Hepatocyte (in vitro differentiated cells): Measurements from ENCODE around the gene RP9. TPM values are rescaled to one million over a fixed set of nuclear protein-coding genes. Genes with fewer than 3 reads are reported as not detected.

Source experiments
- DNase-seq: peaks from one replicate; pipeline ENCODE4 v3.0.0-alpha.2; 2016; ENCODE audit warnings: low spot score
- H2AFZ ChIP-seq: fragments of 200-600 bp; sonication (generic); 2 replicates; pipeline ENCODE4 v1.6.0; 2016; ENCODE audit warnings: antibody characterized with exemption, mild to moderate bottlenecking
- H3K27ac ChIP-seq: fragments of 200-600 bp; sonication (generic); 2 replicates; pipeline ENCODE4 v1.5.1; 2016; ENCODE audit warnings: mild to moderate bottlenecking
- H3K27me3 ChIP-seq: fragments of 200-600 bp; sonication (generic); 2 replicates; pipeline ENCODE4 v1.6.1; 2016
- H3K36me3 ChIP-seq: fragments of 200-600 bp; sonication (generic); replicated peaks from 2 replicates; pipeline ENCODE4 v1.5.1; 2016; ENCODE audit warnings: low read depth; ENCODE audit not compliant: insufficient read depth
- H3K4me1 ChIP-seq: fragments of 200-600 bp; sonication (generic); 2 replicates; pipeline ENCODE4 v1.5.1; 2016; ENCODE audit warnings: mild to moderate bottlenecking, moderate library complexity; ENCODE audit not compliant: insufficient read depth
- H3K4me2 ChIP-seq: fragments of 200-600 bp; sonication (generic); 2 replicates; pipeline ENCODE4 v1.6.0; 2016
- H3K4me3 ChIP-seq: fragments of 200-600 bp; sonication (generic); 2 replicates; pipeline ENCODE4 v1.5.1; 2016; ENCODE audit warnings: mild to moderate bottlenecking
- H3K79me2 ChIP-seq: fragments of 200-600 bp; sonication (generic); 2 replicates; pipeline ENCODE4 v1.6.0; 2017; ENCODE audit warnings: mild to moderate bottlenecking
- H3K9me2 ChIP-seq: fragments of 200-600 bp; sonication (generic); replicated peaks from 2 replicates; pipeline ENCODE4 v1.6.0; 2017; ENCODE audit warnings: mild to moderate bottlenecking; ENCODE audit not compliant: insufficient read depth
- H3K9me3 ChIP-seq: fragments of 200-600 bp; sonication (generic); 2 replicates; pipeline ENCODE4 v1.5.1; 2016; ENCODE audit warnings: low read depth, mild to moderate bottlenecking
- H4K20me1 ChIP-seq: fragments of 200-600 bp; sonication (generic); 2 replicates; pipeline ENCODE4 v1.6.0; 2016; ENCODE audit warnings: mild to moderate bottlenecking; ENCODE audit not compliant: insufficient read depth, poor library complexity, severe bottlenecking
- EZH2 ChIP-seq: fragments of 200-600 bp; sonication (generic); IDR thresholded peaks from 2 replicates; pipeline ENCODE4 v1.6.1; 2016; ENCODE audit warnings: antibody characterized with exemption, mild to moderate bottlenecking, borderline replicate concordance
- EZH2phosphoT487 ChIP-seq: fragments of 200-600 bp; sonication (generic); IDR thresholded peaks from one replicate; pipeline ENCODE4 v1.6.1; 2018; ENCODE audit warnings: antibody characterized with exemption, mild to moderate bottlenecking, low read depth, moderate library complexity; ENCODE audit not compliant: unreplicated experiment, severe bottlenecking
- WGBS: methylation state at CpG from one replicate; pipeline ENCODE4 v1.1.6; 2016; ENCODE audit warnings: low lambda C conversion rate; ENCODE audit errors: missing lambda C conversion rate; 5-methylcytosine and 5-hydroxymethylcytosine counted together
- polyA plus RNA-seq: library from polyadenylated mRNA; unstranded; fragments of >200 nt; fragmentation: Nextera tagmentation; extraction: Ambion mirVana; gene quantifications from 2 replicates; pipeline ENCODE4 v1.2.1, GENCODE V29; 2016
- small RNA-seq: library from RNA; depleted of rRNA; stranded (forward); fragments of <200 nt; gene quantifications from one replicate; pipeline ENCODE3, GENCODE V24; 2014
- total RNA-seq: library from RNA; depleted of rRNA; stranded (reverse); fragments of >200 nt; gene quantifications from 2 replicates; pipeline ENCODE4 v1.2.3, GENCODE V29; 2014
- TF ChIP-seq, protein P1 (sequence below): fragments of 200-600 bp; sonication (generic); IDR thresholded peaks from 2 replicates; pipeline ENCODE4 v1.5.1; 2016; ENCODE audit warnings: antibody characterized with exemption, mild to moderate bottlenecking; ENCODE audit not compliant: poor library complexity

Gene RP9
- total and polyA plus RNA-seq, 2 experiments from 2014 or later: 12.5 to 18.7 TPM

DNA sequence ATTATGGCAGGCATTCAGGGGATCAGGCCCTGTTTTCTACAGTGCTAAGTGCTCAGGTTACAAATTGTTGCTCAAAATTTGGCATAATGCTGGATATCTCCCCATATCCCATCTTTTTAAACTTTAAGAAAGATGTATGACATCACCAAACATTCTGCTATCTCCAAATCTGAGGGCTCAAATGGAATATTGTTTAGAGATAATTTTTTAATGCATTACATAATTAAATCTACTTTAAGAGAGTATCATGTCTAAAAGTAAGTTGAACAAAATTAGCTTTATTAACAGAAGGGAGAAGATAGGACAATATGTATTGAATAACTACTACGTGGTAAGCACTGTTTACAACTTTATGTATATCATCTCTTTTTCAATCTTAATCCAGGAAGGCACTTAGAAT is 60.5 kb downstream of the RP9 start:
- no peaks in the 10 kb centered on the region for H3K4me1 ChIP-seq
- peaks cover 85% of the 10 kb centered on the region for H3K79me2 ChIP-seq
- H3K36me3 ChIP-seq: no peaks in the 10 kb centered on the region
- H3K4me2 ChIP-seq: no peak overlapping the region
- no peaks in the 10 kb centered on the region for H3K9me2 ChIP-seq
- H2AFZ ChIP-seq: no peak overlapping the region
- TF ChIP-seq EZH2phosphoT487: no peak
- TF ChIP-seq EZH2: no peak
- TF ChIP-seq, protein P1, sequence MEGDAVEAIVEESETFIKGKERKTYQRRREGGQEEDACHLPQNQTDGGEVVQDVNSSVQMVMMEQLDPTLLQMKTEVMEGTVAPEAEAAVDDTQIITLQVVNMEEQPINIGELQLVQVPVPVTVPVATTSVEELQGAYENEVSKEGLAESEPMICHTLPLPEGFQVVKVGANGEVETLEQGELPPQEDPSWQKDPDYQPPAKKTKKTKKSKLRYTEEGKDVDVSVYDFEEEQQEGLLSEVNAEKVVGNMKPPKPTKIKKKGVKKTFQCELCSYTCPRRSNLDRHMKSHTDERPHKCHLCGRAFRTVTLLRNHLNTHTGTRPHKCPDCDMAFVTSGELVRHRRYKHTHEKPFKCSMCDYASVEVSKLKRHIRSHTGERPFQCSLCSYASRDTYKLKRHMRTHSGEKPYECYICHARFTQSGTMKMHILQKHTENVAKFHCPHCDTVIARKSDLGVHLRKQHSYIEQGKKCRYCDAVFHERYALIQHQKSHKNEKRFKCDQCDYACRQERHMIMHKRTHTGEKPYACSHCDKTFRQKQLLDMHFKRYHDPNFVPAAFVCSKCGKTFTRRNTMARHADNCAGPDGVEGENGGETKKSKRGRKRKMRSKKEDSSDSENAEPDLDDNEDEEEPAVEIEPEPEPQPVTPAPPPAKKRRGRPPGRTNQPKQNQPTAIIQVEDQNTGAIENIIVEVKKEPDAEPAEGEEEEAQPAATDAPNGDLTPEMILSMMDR: no peak
- H3K27ac ChIP-seq: no peak overlapping the region
- H4K20me1 ChIP-seq: no peaks in the 10 kb centered on the region
- H3K27me3 ChIP-seq: no peaks in the 10 kb centered on the region
- no peak for DNase-seq
- 95% methylated on average over 1 of the region's 1 CpG for WGBS
- no peak overlapping the region for H3K4me3 ChIP-seq
- no peaks in the 10 kb centered on the region for H3K9me3 ChIP-seq

- Histone ChIP-seq H3K27me3 (no peaks in the 10 kb centered on the region), H3K9me2 (no peaks in the 10 kb centered on the region), H3K4me3 (no peak overlapping the region), H4K20me1 (no peaks in the 10 kb centered on the region), H3K9me3 (no peaks in the 10 kb centered on the region), H3K36me3 (no peaks in the 10 kb centered on the region), H3K79me2 (peaks cover 85% of the 10 kb centered on the region), H2AFZ (no peak overlapping the region), H3K27ac (no peak overlapping the region), H3K4me2 (no peak overlapping the region), H3K4me1 (peaks cover 3% of the 10 kb centered on the region)
- WGBS: 95% methylated on average over 3 of the region's 3 CpGs
- TF ChIP-seq EZH2phosphoT487 (no peak), EZH2 (no peak)
- TF ChIP-seq, protein P1: no peak
- DNase-seq: no peak
Measured at GRCh38 chr7:33048257-33048656, 60.9 kb downstream of the RP9 start.

DNA sequence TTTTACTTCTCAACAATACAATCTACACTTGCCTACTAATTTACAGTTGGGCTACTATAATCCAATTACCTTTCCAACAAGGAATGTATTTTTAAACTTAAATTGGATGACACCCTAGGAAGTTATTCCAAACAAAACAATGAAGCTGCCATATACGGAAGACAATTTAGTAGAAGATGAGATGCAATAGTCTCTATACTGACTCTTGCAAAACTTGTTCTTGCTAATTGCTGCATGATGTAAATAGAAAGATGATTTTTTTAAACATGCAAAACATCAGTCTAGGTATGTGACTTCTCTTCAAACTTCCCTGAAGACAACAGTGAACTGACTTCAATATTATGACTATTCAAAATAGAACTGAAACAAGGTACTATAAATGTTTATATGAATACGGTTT is 64.2 kb downstream of the RP9 start:
- 65% methylated on average over 2 of the region's 2 CpGs for WGBS
- Histone ChIP-seq H4K20me1 (no peaks in the 10 kb centered on the region), H3K4me1 (peaks cover 19% of the 10 kb centered on the region), H3K9me3 (no peaks in the 10 kb centered on the region), H3K27ac (peak overlapping the region; percentile 59), H3K4me3 (no peak overlapping the region), H2AFZ (no peak overlapping the region), H3K4me2 (peak overlapping the region; percentile 58), H3K79me2 (peaks cover 88% of the 10 kb centered on the region), H3K27me3 (no peaks in the 10 kb centered on the region), H3K36me3 (no peaks in the 10 kb centered on the region), H3K9me2 (no peaks in the 10 kb centered on the region)
- DNase-seq: no peak
- TF ChIP-seq EZH2phosphoT487: no peak
- no peak for TF ChIP-seq EZH2
- TF ChIP-seq, protein P1: no peak

Small RNAs within 50 kb of the gene (small RNA-seq; reads per million reads assigned to genes)
- gene AC074338.1 (not detected), gene RN7SL505P (not detected)

Other genes with a start within 250 kb of the RP9 start
- 49.7 and 67.8 TPM in 2 replicates for gene KBTBD2, start 217.6 kb downstream of the RP9 start, total RNA-seq
- gene KBTBD2, start 217.6 kb downstream of the RP9 start, polyA plus RNA-seq: 22.1 and 23.7 TPM in 2 replicates
- 91.2 and 109 TPM in 2 replicates for gene FKBP9, start 152.0 kb downstream of the RP9 start, total RNA-seq
- gene FKBP9, start 152.0 kb downstream of the RP9 start, polyA plus RNA-seq: 81.5 and 88.8 TPM in 2 replicates
- gene NT5C3A, start 46.6 kb downstream of the RP9 start, total RNA-seq: 38.0 and 39.2 TPM in 2 replicates
- gene NT5C3A, start 46.6 kb downstream of the RP9 start, polyA plus RNA-seq: 18.8 and 21.2 TPM in 2 replicates
- 12.3 and 13.1 TPM in 2 replicates for gene BBS9, start 20.2 kb upstream of the RP9 start, total RNA-seq
- 10.1 and 10.5 TPM in 2 replicates for gene BBS9, start 20.2 kb upstream of the RP9 start, polyA plus RNA-seq